Measurements from ENCODE around the gene LRIG3. TPM values are rescaled to one million over a fixed set of nuclear protein-coding genes. Genes with fewer than 3 reads are reported as not detected.

Gene LRIG3
- total and polyA plus RNA-seq, 3 donors from 2014 or later: 7.1 to 68.1 (median 18.0) TPM

DNA sequence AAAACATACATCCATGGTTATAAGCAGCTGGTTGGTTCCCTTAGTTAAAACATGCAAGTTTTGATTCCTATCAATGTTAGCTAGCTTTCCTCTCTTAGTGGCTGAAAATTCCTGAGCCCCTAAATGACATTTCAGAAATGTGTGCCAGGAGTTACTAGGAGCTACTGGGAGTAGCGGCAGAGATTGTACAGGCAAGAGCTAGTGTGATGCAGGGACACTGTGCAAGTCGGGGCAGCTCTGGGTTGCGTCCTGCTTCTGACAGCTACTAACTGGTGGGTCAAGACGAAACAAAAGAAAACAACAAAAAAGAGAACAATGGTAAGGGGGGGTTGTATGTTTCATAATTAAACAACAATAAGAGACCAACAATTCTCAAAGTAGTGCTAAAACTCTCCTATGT lies 35.4 kb downstream of the LRIG3 start:
- TF ChIP-seq, protein P1, sequence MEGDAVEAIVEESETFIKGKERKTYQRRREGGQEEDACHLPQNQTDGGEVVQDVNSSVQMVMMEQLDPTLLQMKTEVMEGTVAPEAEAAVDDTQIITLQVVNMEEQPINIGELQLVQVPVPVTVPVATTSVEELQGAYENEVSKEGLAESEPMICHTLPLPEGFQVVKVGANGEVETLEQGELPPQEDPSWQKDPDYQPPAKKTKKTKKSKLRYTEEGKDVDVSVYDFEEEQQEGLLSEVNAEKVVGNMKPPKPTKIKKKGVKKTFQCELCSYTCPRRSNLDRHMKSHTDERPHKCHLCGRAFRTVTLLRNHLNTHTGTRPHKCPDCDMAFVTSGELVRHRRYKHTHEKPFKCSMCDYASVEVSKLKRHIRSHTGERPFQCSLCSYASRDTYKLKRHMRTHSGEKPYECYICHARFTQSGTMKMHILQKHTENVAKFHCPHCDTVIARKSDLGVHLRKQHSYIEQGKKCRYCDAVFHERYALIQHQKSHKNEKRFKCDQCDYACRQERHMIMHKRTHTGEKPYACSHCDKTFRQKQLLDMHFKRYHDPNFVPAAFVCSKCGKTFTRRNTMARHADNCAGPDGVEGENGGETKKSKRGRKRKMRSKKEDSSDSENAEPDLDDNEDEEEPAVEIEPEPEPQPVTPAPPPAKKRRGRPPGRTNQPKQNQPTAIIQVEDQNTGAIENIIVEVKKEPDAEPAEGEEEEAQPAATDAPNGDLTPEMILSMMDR (IDR thresholded peaks at IDR 0.05): no peak
- no peak for TF ChIP-seq POLR2A (IDR thresholded peaks at IDR 0.05)
- H3K4me3 ChIP-seq: no peak overlapping the region
- no peaks in the 10 kb centered on the region for H3K4me1 ChIP-seq
- WGBS, 2 donors: 82 to 93% methylated on average over 4 of the region's 4 CpGs
- H3K27ac ChIP-seq: no peak overlapping the region
- H3K36me3 ChIP-seq (ENCODE audit: low read depth, missing control alignments): no peaks in the 10 kb centered on the region
- DNase-seq: no peak
- no peaks in the 10 kb centered on the region for H3K27me3 ChIP-seq
- no peaks in the 10 kb centered on the region for H3K9me3 ChIP-seq
- intact Hi-C loops (cut with DNase I; ENCODE audit: low total_unique reads): no loop called here

DNA sequence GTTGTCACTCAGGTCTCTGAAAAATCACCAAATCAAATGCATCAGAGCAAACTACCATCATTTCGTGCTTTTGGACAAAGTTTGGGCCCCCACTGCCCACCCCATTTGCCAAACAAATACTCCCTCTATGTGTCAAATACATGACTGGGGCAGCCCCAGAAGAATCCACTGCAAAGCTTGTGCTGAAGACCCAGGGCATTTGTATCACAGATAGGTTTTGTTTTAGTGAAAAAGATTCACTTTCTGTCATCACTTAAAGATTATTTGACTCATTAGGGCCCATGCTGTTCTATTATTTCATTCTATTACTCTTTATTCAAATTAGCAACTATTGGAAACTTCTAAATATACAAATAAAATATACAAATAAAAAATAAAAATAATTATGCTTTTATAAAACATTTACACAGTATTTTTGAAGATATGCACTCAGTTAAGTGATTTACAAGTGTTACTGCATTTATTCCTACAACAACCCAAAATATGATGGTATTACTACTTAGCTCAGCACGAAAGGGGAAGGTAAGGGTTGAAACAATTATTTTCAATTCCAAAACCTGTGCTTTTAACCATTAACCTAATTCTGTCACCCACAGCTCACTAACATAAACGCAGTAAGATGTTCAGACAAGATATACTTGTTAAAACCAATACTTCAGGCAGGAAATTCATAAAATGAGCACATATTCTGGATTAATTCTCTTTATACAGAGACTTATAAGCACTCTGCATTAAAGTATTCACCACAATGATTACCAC lies 36.5 kb downstream of the LRIG3 start:
- Histone ChIP-seq H3K27ac (no peak overlapping the region), H3K4me1 (no peaks in the 10 kb centered on the region), H3K27me3 (no peaks in the 10 kb centered on the region), H3K4me3 (no peak overlapping the region), H3K9me3 (no peaks in the 10 kb centered on the region), H3K36me3 (ENCODE audit: low read depth, missing control alignments) (no peaks in the 10 kb centered on the region)
- TF ChIP-seq, protein P1 (IDR thresholded peaks at IDR 0.05): no peak
- TF ChIP-seq POLR2A (IDR thresholded peaks at IDR 0.05): no peak
- DNase-seq: no peak
- WGBS, 2 donors: 89 to 92% methylated on average over 3 of the region's 3 CpGs
- intact Hi-C loops (cut with DNase I; ENCODE audit: low total_unique reads): no loop called here

DNA sequence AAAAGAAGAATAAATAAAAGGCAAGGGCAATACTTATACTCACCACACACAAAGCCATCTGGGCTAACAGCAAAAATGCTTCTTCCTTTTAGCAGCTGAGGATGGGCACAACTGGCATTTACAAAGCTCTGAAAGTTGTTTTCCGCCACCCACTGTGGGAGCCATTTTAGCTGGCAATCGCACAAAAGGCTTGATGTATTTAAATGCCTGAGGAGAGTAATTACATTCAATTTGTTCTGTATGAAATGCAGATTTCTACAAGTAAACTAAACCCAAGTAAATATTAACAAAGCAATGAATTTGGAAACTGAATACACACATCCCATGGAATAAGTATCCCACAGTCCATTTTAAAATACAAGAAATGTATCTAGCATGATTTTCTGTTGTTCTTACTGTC lies 37.5 kb downstream of the LRIG3 start:
- Histone ChIP-seq H3K9me3 (no peaks in the 10 kb centered on the region), H3K27ac (no peak overlapping the region), H3K4me3 (no peak overlapping the region), H3K4me1 (no peaks in the 10 kb centered on the region), H3K36me3 (ENCODE audit: low read depth, missing control alignments) (no peaks in the 10 kb centered on the region), H3K27me3 (no peaks in the 10 kb centered on the region)
- 89 to 100% methylated on average over 2 of the region's 2 CpGs for WGBS, 2 donors
- DNase-seq: no peak
- TF ChIP-seq, protein P1 (IDR thresholded peaks at IDR 0.05): no peak
- no peak for TF ChIP-seq POLR2A (IDR thresholded peaks at IDR 0.05)
- intact Hi-C loops (cut with DNase I; ENCODE audit: low total_unique reads): no loop called here

DNA sequence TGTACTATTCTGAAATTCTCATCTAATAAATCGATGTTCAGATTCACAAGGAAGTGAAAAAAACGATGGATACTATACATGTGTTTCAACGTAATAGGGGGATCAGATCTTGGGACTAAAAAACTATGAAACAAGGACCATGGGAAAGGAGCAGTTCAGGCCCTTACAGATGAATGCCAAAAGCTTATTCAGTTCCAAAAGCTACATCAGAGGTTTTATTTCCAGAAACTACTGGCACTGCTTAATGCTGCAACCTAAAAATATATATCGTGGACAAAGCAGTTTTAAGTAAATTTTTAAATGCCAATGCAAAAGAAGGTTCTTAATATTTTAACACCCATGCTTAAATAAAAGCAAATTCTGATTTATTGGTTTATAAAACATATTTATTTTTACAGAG lies 38.5 kb downstream of the LRIG3 start:
- WGBS, 2 donors: 65 to 71% methylated on average over 4 of the region's 4 CpGs
- H3K36me3 ChIP-seq (ENCODE audit: low read depth, missing control alignments): no peaks in the 10 kb centered on the region
- no peaks in the 10 kb centered on the region for H3K9me3 ChIP-seq
- TF ChIP-seq POLR2A (IDR thresholded peaks at IDR 0.05): no peak
- TF ChIP-seq, protein P1 (IDR thresholded peaks at IDR 0.05): no peak
- H3K4me3 ChIP-seq: no peak overlapping the region
- H3K27ac ChIP-seq: no peak overlapping the region
- no peaks in the 10 kb centered on the region for H3K27me3 ChIP-seq
- DNase-seq: no peak
- H3K4me1 ChIP-seq: no peaks in the 10 kb centered on the region
- intact Hi-C loops (cut with DNase I; ENCODE audit: low total_unique reads): no loop called here

DNA sequence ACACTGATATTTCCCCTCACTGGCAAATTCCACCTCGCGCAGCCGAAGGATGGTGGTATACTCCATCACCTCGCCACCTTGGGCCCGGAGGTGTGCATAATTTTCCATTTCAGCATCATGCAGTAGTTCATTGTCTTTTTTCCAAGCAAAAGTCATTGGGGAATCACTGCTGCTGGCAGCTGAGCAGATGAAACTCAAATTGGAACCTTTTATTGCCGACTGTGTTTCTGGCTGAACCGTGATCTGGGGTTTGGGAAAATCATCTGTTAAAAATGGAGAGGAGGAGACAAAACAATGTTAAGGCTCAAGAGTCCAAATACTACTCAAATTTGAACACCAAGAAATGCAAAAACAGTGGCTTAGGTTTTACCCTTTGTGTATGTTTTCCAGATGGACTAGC lies 39.7 kb downstream of the LRIG3 start:
- Histone ChIP-seq H3K27ac (no peak overlapping the region), H3K36me3 (ENCODE audit: low read depth, missing control alignments) (no peaks in the 10 kb centered on the region)
- intact Hi-C loops (cut with DNase I; ENCODE audit: low total_unique reads): no loop called here

More for the DNA sequence above, 39.7 kb downstream of the LRIG3 start:
- Histone ChIP-seq H3K4me1 (no peaks in the 10 kb centered on the region), H3K9me3 (no peaks in the 10 kb centered on the region), H3K4me3 (no peak overlapping the region), H3K27me3 (no peaks in the 10 kb centered on the region)
- WGBS, 2 donors: 81 to 88% methylated on average over 7 of the region's 7 CpGs
- TF ChIP-seq POLR2A (IDR thresholded peaks at IDR 0.05): no peak
- TF ChIP-seq, protein P1 (IDR thresholded peaks at IDR 0.05): no peak
- DNase-seq: no peak
